GM19324 (cell line): ENCODE data around the gene BCL2L2.
A peak's percentile ranks its signal among the peaks of the same experiment; 100 is the strongest.
"Not testable (repeated sequence)": the region's sequence is repeated elsewhere in the genome, so short reads cannot be mapped to it uniquely, and the experiment has no call there.

Experiments
- ATAC-seq: cut with Tn5 transposase; IDR thresholded peaks from one replicate; pipeline ENCODE4 v1.9.1; 2021; ENCODE audit warnings: mild to moderate bottlenecking, moderate library complexity; ENCODE audit not compliant: unreplicated experiment, low FRiP score

The BCL2L2 gene, protein sequence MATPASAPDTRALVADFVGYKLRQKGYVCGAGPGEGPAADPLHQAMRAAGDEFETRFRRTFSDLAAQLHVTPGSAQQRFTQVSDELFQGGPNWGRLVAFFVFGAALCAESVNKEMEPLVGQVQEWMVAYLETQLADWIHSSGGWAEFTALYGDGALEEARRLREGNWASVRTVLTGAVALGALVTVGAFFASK

DNA sequence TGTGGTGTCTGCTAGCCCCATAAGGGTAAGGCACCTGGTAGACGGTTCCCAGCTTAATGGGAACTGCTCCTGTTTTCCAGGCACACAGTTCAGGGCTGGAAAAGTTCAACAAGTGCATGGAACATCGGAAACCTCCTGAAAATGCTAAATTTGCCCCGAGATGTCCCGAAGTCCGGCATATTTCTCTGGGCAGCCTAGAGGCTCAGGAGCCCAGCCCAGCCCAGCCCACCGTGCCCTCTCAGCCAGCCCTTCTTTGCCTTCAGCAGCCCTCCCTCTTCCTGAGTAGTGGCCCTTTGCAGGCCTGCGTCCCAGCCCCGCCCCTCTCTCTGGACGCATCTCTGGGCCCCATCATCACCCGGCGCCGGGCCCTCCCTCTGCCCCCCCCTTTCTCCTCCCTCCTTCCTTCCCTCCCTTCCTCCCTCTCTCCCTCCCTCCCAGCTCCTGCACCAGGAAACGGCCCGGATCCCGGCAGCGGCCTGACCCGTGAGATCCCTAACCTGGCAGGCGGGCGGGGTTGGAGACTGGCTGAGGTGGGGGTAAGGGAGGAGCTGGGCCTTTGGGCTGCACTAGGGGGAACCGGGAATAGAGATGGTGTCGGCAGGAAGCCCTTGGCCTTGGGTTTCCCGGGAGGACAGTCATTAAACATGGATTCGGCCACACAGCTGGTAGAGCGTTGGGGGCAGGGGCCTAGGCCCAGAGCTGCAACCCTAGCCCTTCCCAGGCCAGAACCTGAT lies at the start of gene BCL2L2:
Gene BCL2L2 (plus strand): TSS at position 422 of the 734 bp plus-strand sequence. CDS start 935 bp downstream, outside the sequence.
- no peak for ATAC-seq

DNA sequence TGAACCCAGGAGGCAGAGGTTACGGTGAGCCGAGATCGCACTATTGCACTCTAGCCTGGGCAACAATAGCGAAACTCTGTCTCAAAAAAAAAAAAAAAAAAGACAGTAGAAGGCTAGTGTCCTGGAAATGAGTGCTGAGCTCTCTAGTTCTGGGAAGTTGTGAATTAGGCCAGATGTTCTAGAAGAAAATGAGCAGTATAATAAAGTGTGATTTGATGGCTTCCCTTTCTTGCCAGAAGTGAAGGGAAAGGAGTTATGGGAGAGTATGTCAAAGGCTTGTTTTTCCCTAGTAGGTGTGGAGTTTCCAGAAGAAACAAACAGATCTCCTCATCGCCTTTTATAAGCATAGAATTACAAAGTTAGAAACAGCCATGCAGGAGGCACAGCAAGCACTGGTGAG lies 48.4 kb upstream of the BCL2L2 start:
- no peak for ATAC-seq

DNA sequence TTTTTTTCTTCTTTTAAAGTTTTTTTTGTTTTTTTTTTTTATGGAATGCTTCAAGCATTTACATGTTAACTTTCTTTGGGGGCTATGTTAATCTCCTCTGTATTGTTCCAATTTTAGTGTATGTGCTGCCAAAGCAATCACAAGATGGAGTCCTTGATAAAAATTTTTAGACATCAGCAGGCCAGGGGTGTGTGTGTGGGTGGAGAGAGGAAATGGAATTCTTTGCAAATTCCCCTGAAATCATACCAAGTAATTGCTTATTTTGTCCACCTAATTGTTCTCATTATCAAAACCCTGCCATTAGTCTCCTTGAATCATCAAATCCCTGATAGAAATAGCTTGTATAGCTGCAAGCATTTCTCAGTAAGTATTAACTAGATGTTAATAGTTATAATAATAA lies 47.2 kb upstream of the BCL2L2 start:
- ATAC-seq: no peak

DNA sequence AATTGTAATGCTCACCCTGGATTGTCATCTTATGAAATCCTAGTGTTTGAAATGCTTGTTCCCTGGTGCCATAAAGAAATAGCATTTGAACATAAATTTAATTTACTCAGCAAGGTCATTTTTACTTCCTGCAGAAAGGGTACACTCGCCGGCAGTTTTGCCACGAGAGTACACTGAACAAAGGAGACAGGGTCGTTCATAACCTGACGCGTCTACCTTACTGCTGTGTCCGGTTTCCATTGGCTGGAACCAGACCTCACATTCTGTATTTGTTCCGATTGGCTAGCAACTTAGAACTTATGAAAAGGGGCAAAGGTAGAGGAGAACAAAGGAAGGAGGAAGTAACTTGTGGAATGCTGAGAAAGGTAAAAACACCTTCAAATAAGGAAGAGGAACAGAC lies 45.8 kb upstream of the BCL2L2 start:
- ATAC-seq: not testable (repeated sequence)

DNA sequence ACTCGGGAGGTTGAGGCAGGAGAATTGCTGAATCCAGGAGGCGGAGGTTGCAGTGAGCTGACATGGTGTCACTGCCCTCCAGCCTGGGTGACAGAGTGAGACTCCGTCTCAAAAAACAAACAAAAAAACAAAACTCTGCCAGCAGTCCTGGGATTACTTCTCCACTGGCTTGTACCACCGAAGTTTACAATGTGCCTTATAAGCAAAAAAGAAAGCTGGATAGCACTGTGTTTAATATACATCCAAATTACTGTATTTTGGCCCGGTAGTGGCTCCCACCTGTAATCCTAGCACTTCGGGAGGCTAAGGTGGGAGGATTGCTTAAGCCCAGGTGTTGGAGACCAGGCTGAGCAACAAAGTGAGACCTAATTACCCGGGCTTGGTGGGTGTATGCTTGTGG lies 37.4 kb upstream of the BCL2L2 start:
- no peak for ATAC-seq

DNA sequence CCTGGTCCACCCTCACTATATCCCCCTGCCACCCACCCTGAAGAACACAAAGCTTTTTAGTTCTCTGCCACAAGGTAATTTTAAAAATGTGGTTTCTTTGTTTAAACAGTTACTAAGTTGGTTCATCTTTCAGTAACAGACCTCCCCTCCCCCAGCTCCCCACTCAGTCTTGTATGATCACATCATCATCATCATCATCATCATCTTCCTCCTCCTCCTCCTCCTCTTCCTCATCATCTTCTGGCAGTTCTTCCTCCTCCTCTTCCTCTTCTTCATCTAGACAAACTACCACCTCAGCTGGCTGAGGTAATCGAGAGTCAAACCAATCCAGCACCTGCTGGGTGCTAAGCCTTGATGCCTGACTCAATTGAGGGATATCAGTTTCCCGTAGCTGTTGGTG lies 31.2 kb upstream of the BCL2L2 start:
- no peak for ATAC-seq

DNA sequence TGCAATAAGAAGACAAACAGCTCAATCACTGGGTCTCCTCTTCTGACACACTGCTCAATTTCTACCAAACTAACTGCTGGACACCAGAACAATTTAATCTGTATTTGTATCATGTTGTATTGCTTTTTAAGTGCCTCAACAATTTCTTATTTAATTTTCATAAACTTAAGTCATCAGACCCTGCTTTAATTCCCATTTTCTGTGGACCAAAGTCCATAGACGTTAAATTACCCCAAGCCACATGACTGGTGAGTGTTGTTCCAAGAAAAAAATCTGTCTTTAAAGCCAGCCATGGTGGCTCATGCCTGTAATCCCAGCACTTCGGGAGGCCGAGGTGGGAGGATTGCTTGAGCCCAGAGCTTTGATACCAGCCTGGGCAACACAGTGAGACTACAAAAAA lies 29.4 kb upstream of the BCL2L2 start:
- ATAC-seq: no peak

DNA sequence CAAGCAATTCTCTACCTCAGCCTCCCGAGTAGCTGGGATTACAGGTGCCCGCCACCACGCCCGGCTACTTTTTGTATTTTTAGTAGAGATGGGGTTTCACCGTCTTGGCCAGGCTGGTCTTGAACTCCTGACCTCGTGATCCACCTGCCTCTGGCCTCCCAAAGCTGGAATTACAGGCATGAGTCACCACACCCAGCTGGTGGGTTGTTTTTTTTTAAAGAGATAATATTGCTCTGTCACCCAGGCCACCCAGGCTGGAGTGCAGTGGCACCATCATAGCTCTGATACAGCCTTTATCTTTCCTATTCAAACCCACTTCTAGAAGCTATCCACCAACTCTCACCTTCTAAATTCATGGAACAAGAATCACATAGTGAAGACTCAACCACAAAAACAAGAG lies 28.7 kb upstream of the BCL2L2 start:
- not testable (repeated sequence) for ATAC-seq

DNA sequence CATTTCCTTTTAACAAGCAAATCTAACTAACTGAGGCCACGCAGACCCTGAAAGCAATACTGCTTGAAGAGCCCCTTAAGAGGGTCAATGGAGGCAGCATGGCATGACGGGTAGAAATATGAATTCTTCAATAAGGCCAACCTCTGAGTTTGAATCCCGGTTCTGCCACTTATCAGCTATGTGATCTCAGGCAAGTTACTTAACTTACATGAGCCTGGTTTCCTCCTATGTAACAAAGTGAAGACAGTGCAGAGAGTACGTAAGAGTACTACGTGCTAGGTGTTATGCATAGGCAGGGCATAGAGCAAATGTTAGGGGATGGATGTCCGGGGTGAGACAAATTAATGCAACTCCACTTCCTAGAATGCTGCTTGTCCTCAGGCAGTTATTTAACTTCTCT lies 25.4 kb upstream of the BCL2L2 start:
- ATAC-seq: no peak

DNA sequence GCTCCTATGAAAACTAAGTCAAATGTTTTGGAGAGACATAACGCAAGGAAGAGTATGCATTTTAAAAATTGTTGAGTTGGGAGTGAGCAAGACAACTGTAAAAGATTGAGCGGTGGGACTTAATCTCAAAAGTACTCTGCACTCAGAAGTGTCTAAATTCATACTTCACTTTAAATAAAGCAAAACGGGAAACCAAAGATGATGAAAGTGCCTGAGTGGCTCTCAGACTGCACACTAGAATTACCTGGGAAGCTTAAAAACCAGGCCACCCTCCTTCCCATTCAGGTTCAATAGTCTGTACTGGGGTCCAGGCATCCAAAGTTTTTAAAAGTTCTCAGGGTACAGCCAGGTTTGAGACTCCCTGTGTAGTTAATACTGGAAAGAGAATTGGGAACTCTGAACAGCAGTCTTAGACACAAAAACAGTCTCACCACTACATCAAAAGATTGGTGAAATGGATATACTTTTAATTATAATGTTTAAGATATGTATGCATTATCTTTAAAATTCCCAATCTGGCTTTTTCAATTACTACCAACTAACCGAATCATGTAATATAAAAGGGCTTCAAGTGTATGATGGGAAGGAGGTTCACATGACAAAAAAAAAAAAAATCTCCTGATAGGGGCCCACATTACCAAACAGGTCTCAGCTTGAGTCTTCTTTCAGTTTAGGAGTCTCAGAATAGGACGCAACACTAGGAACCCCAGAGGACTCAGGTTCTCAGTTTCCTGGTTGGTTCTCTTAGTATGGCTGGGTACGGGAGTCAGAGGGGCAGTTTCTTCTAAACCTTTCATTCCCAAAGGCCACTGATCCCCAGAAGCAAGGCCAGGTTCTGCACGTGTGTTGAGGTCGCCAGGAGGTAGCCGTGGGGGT lies 21.7 kb upstream of the BCL2L2 start:
- no peak for ATAC-seq

DNA sequence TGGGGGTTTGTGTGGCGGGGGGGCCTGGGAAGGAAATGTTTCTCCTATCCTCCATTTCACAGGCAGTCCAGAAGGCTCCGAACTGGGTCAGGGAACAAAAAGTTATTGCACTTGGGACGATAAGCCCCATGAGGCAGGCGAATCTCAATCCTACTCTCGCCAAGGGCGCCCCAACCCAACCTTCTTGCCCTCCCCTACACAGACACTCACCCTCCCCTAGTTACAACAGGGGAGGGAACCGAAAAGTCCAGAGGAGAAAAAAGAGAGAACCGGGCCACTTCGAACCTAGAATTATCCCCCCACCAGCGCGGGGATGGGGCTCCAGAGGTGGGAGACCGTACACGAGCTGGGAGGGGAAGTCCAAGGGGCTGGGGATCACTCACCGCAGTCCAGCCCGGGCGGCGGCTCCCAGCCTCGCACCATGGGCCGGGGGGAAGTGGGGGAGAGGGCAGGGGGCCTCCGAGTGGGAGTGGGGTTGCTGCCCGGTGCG lies 21.1 kb upstream of the BCL2L2 start:
- ATAC-seq: peak; percentile 27

DNA sequence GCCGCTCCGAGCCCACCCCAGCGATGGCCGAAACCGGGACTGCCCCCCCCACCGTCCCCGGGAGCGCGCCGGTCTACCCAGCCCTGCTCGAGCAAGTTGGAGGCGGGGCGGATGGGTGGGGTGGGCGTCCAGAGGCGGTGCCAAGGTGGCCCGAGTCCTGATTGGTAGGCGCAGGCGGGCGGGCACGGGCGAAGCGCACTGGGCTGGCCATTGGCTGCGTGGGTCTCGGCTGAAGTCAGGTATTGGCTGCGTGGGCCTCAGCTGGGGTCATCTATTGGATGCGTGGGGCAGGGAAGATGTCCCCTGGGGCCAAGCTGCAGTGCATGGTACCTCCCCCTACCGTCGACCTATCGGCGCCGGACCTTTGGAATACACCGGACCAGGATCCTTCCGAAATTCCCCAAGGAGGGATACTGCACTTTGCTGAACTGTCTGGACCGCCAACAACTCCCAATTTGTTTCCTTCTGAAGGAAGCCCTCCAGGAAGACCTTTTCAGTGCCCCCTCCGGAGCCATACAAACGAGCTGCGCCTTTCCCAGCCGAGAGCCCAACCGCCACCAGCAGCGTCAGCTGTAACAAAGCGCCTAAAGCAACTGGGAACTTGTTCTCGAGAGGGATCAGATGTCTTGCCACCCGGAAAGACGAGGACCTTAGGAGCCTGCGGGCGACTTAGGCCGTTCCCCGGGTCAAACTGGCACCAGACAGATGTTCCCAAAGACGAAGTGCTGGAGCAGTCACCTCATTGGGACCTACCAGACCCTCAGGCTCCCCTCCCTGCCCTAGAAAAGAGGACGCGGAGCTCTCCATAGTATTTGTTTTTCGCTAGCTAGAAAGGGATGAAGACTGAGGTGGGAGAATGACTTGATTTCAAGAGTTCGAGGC lies 20.4 kb upstream of the BCL2L2 start, which contains the start of gene HOMEZ:
Gene HOMEZ (minus strand): TSS at position 113 of the 882 bp plus-strand sequence. CDS start 180 bp downstream, outside the sequence.
- peak; percentile 99 for ATAC-seq

DNA sequence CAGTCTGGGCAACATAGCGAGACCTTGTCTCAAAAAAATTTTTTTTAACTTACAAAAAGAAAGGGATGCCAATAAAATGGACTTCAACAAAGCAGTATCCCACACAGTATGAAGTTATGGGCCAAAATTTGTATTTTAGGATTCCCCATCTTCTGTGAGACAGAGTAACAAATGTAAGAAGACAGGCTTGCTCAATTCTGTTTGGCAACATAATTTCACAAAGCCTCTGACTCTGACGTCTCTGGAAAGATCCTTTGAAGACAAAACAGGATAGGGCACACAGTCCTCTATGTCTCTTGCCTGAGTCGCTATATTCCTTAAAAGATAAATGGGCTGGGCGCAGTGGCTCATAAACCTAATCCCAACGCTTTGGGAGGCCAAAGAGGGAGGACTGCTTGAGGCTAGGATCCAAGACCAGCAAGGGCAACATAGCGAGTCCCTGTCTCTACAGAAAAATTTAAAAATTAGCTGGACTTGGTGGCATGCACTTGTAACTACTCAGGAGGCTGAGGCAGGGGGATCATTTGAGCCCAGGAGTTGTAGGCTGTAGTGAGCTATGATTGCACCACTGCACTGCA lies 19.6 kb upstream of the BCL2L2 start:
- no peak for ATAC-seq

DNA sequence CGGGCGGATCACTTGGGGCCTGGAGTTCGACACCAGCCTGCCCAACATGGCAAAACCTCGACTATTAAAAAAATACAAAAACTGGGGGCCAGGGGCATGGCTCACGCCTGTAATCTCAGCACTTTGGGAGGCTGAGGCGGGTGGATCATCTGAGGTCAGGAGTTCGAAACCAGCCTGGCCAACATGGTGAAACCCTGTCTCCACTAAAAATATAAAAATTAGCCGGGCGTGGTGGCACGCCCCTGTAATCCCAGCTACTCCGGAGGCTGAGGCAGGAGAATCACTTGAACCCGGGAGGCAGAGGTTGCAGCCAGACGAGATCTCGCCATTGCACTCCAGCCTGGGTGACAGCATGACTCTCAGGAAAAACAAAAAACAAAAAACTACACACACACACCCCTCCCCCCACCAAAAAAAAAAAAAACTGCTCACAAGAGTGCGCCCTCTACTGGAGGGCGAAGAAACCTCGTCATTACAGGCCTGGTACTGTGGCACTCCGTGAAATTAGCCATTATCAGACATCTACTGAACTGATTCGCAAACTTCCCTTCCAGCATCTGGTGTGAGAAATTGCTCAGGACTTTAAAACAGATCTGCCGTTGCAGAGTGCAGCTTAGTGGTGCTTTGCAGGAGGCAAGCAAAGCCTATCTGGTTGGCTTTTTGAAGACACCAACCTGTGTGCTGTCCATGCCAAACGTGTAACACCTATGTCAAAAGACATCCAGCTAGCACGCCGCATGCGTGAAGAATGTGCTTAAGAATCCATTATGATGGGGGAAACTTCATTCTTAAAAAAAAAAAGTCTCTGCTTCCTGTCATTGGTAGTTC lies 11.7 kb upstream of the BCL2L2 start:
- no peak for ATAC-seq

DNA sequence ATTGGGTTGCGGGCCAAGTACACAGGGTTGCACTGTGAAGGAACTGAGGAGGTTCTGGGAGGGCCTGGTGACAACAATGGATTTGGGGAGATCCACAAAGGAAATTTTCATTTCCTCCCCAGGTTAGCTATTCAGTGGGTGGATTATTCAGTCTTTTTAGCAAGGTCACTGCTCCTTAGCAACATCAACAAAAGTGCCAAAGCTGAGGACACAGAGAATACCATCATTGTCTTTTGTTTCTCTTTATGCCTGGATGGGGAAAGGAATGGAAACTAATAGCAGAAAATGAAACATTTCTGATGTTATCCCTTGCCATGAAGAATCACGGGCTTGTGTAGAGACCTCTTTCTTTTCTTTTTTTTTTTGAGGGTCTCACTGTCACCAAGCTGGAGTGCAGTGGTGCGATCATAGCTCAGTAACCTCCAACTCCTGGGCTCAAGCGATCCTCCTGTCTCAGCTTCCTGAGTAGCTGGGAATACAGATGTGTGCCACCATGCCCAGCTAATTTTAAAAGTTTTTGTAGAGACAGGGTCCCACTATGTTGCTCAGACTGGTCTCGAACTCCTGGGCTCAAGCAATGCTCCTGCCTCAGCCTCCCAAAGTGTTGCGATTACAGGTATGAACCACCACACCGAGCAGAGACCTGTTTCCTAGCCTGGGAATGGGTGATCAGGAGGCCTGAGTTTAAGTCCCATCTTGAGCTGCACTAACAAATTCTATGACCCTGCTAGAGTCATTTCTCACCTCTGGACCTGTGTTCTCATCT lies 10.4 kb upstream of the BCL2L2 start:
- no peak for ATAC-seq

DNA sequence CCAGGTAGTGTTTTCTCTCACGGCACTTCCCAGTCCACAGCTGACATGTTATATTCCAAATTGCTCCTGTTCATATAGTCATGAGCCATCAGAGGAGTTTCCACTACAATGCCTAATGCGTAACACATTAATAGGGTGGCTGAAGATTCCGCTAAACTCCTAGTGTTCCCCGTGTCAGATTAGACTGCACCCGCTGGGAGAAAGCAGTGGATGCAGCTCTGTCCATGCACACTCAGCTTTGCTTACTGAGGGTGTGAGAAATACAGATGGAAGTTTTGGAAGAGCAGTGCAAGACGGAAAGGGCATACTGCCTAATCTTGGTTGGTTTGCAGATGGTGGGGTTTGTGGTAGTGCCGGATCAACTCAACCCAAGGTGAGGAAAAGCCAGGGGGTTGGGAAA lies 9.5 kb upstream of the BCL2L2 start:
- no peak for ATAC-seq

DNA sequence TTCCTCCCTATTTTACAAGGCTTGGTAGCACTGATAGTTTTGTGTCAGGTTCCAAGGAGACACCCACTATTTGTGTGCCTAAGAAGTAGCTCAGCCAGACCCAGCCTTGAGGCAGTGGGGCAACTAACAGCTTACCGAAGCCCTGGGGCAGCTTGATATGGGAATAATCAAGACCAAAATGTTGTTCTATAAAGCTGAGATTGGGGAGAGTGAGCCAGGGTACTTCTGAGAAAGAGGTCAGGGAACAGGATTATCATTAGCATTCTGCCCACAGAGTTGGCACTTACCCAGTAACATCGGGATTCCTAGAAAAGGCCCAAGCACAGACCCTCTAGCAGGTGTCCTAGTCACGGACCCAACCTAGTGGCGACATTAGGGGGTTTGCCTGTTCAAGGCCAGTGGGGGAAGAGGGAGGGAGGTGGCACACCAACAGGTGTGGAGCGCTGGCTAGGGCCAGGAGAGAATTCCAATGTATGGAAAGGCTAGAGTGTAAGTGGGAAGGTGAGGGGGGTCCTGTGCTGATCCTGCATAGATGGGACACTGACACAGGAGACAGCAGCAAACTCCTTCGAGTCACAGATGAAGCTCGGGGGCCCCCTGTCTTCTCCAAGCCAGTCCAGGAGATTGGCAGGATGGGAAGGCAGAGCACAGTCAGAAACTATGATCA lies 8.9 kb upstream of the BCL2L2 start:
- ATAC-seq: no peak
